IMR-90 (cell line): ENCODE measurements around the gene DNAH3. TPM values are rescaled to one million over a fixed set of nuclear protein-coding genes. Genes with fewer than 3 reads are reported as not detected.

Source experiments
- ATAC-seq: fragments of 200-7000 bp; cut with Tn5 transposase; 2 replicates; pipeline ENCODE4 v1.9.1; 2020; ENCODE audit warnings: low read depth, mild to moderate bottlenecking, moderate library complexity
- BruUV-seq: library from RNA; stranded (reverse); fragments of 400-500 nt; replicated peaks from 2 replicates; lab custom pipeline; 2021; lab: Mats Ljungman, UMichigan
- CTCF ChIA-PET: fragments of 300-600 bp; formaldehyde crosslinking; extraction: SDS; loops from one replicate; lab custom pipeline; 2021; ENCODE audit warnings: antibody characterized with exemption; lab: Yijun Ruan, JAX
- POLR2A ChIA-PET: fragments of 300-600 bp; sonication (Branson Sonifier 250); formaldehyde crosslinking; loops from one replicate; lab custom pipeline; 2022; ENCODE audit warnings: antibody characterized with exemption; ENCODE audit not compliant: unreplicated experiment; lab: Charles Lee
- DNase-seq: peaks from one replicate; pipeline ENCODE4 v3.0.0; 2013
- H2AFZ ChIP-seq: replicated peaks from 2 replicates; pipeline ENCODE3; 2013; ENCODE audit warnings: low read length, mild to moderate bottlenecking; ENCODE audit not compliant: poor library complexity
- H2AK5ac ChIP-seq: 2 replicates; pipeline ENCODE4 v1.6.1; 2013; ENCODE audit warnings: low read depth, low read length, inconsistent platforms
- H2AK9ac ChIP-seq: replicated peaks from 2 replicates; pipeline ENCODE3; 2013; ENCODE audit warnings: mild to moderate bottlenecking, low read depth, low read length, moderate library complexity; ENCODE audit not compliant: poor library complexity
- H2BK120ac ChIP-seq: 2 replicates; pipeline ENCODE4 v1.6.1; 2013; ENCODE audit warnings: low read depth, low read length, inconsistent platforms
- H2BK15ac ChIP-seq: 3 replicates; pipeline ENCODE4 v1.6.1; 2013; ENCODE audit warnings: low read depth, low read length, inconsistent platforms
- H2BK20ac ChIP-seq: 2 replicates; pipeline ENCODE4 v1.6.1; 2013; ENCODE audit warnings: low read depth, mild to moderate bottlenecking, inconsistent platforms, low read length, moderate library complexity
- H2BK5ac ChIP-seq: 2 replicates; pipeline ENCODE4 v1.6.1; 2013; ENCODE audit warnings: mild to moderate bottlenecking, low read depth, low read length, inconsistent platforms; ENCODE audit not compliant: poor library complexity, severe bottlenecking
- H3K14ac ChIP-seq: replicated peaks from 2 replicates; pipeline ENCODE4 v1.6.1; 2013; ENCODE audit warnings: low read depth, low read length, inconsistent platforms
- H3K18ac ChIP-seq: 2 replicates; pipeline ENCODE4 v1.6.1; 2013; ENCODE audit warnings: low read depth, low read length, control low read depth
- H3K23ac ChIP-seq: 2 replicates; pipeline ENCODE4 v1.6.1; 2013; ENCODE audit warnings: low read depth, low read length, inconsistent platforms
- H3K27ac ChIP-seq: 2 replicates; pipeline ENCODE4 v1.5.1; 2013; ENCODE audit warnings: mild to moderate bottlenecking, control low read depth, low read length; ENCODE audit not compliant: insufficient read depth
- H3K27me3 ChIP-seq: 2 replicates; pipeline ENCODE4 v1.6.1; 2013; ENCODE audit warnings: low read length; ENCODE audit not compliant: control insufficient read depth, insufficient read depth
- H3K36me3 ChIP-seq: 2 replicates; pipeline ENCODE4 v1.6.1; 2013; ENCODE audit warnings: low read length, mixed read lengths; ENCODE audit not compliant: control insufficient read depth, insufficient read depth
- H3K4ac ChIP-seq: 2 replicates; pipeline ENCODE4 v1.6.1; 2013; ENCODE audit warnings: low read depth, low read length, inconsistent platforms
- H3K4me1 ChIP-seq: 2 replicates; pipeline ENCODE4 v1.6.1; 2013; ENCODE audit warnings: low read length, mixed read lengths; ENCODE audit not compliant: control insufficient read depth, insufficient read depth
- H3K4me2 ChIP-seq: 2 replicates; pipeline ENCODE4 v1.6.1; 2013; ENCODE audit warnings: low read depth, mild to moderate bottlenecking, control low read depth, low read length, moderate library complexity
- H3K4me3 ChIP-seq: 2 replicates; pipeline ENCODE4 v1.5.1; 2013; ENCODE audit warnings: low read depth, mild to moderate bottlenecking, control low read depth, low read length, moderate library complexity; ENCODE audit not compliant: insufficient read depth
- H3K56ac ChIP-seq: 2 replicates; pipeline ENCODE4 v1.6.1; 2013; ENCODE audit warnings: low read length, inconsistent platforms; ENCODE audit not compliant: insufficient read depth; ENCODE audit errors: extremely low read depth
- H3K79me1 ChIP-seq, 2 experiments: 2 replicates each; pipeline ENCODE4 v1.6.1; 2013; ENCODE audit warnings: low read length in 2 of 2, inconsistent platforms in 1 of 2, low read depth in 1 of 2
- H3K9ac ChIP-seq: 2 replicates; pipeline ENCODE4 v1.6.1; 2013; ENCODE audit warnings: low read depth, low read length, control low read depth
- H3K9me1 ChIP-seq: 2 replicates; pipeline ENCODE4 v1.6.1; 2013; ENCODE audit warnings: low read length, inconsistent platforms; ENCODE audit not compliant: insufficient read depth
- H3K9me3 ChIP-seq: 2 replicates; pipeline ENCODE4 v1.6.1; 2013; ENCODE audit warnings: low read length; ENCODE audit not compliant: control insufficient read depth, insufficient read depth
- H4K20me1 ChIP-seq: 2 replicates; pipeline ENCODE4 v1.6.1; 2013; ENCODE audit warnings: low read length, inconsistent platforms; ENCODE audit not compliant: insufficient read depth
- H4K5ac ChIP-seq: 2 replicates; pipeline ENCODE4 v1.6.1; 2013; ENCODE audit warnings: mild to moderate bottlenecking, low read depth, low read length, control low read depth
- H4K8ac ChIP-seq, 2 experiments: 2 replicates each; pipeline ENCODE4 v1.6.1; 2013; ENCODE audit warnings: low read depth in 2 of 2, low read length in 2 of 2, control low read depth in 1 of 2, inconsistent platforms in 1 of 2
- H4K91ac ChIP-seq: 2 replicates; pipeline ENCODE4 v1.6.1; 2013; ENCODE audit warnings: low read depth, low read length, inconsistent platforms; ENCODE audit not compliant: insufficient read depth
- RAD21 ChIP-seq: IDR thresholded peaks from 2 replicates; pipeline ENCODE4 v1.6.1; 2012; ENCODE audit warnings: low read length, improper control_type of control experiment
- RCOR1 ChIP-seq: IDR thresholded peaks from 2 replicates; pipeline ENCODE4 v1.6.1; 2012; ENCODE audit warnings: mild to moderate bottlenecking, low read length, improper control_type of control experiment; ENCODE audit not compliant: insufficient replicate concordance
- WGBS, 2 experiments: methylation state at CpG; one replicate each; pipeline versions ENCODE4 v1.1.5 to v1.1.7; 2013; ENCODE audit warnings: missing lambda C conversion rate in 2 of 2; ENCODE audit not compliant: insufficient read length in 1 of 2; ENCODE audit errors: extremely low coverage in 2 of 2; 5-methylcytosine and 5-hydroxymethylcytosine counted together
- dilution Hi-C: fragments of 300-500 bp; cut with HindIII; formaldehyde crosslinking; loops from one replicate; pipeline ENCODE4 v1.14.3; 2018; ENCODE audit warnings: low sequenced_read_pairs; ENCODE audit not compliant: unreplicated experiment
- in situ Hi-C: fragments of 300-500 bp; cut with MboI; formaldehyde crosslinking; loops from 3 replicates; pipeline ENCODE4 v1.14.3; 2019; ENCODE audit warnings: low sequenced_read_pairs, inconsistent platforms, mixed read lengths
- intact Hi-C: fragments of 100-400 bp; cut with micrococcal nuclease; formaldehyde crosslinking; loops from 2 replicates; pipeline ENCODE4 v1.10.0; 2022
- polyA plus RNA-seq, 3 experiments: library from polyadenylated mRNA; depleted of rRNA; stranded (reverse); fragments of >200 nt; gene quantifications; 2 replicates each; pipeline ENCODE4 v1.2.3, GENCODE V29; 2012; ENCODE audit warnings: low replicate concordance in 1 of 3
- total RNA-seq: library from RNA; depleted of rRNA; stranded (reverse); fragments of >200 nt; gene quantifications from 2 replicates; pipeline ENCODE4 v1.2.3, GENCODE V29; 2012

The DNAH3 gene
- total and polyA plus RNA-seq, 2 of the 4 experiments (the other 2 are of a cell fraction): not detected

GRCh38 chr16:20897922-20898321, 252.7 kb downstream of the DNAH3 start:
- H3K56ac ChIP-seq: no peak overlapping the region
- H3K23ac ChIP-seq: no peak overlapping the region
- peak; percentile 7 for DNase-seq
- H4K91ac ChIP-seq: no peak overlapping the region
- H3K18ac ChIP-seq: no peak overlapping the region
- ATAC-seq: no peak
- H3K79me1 ChIP-seq: peaks cover 32 to 82% of the 10 kb centered on the region in 2 experiments
- H3K4me3 ChIP-seq: no peak overlapping the region
- peaks cover 9% of the 10 kb centered on the region for H3K9me1 ChIP-seq
- dilution Hi-C loops: no loop called here
- H2AK9ac ChIP-seq: no peak overlapping the region
- H2BK5ac ChIP-seq: no peak overlapping the region
- no peak overlapping the region for H4K8ac ChIP-seq
- H3K27ac ChIP-seq: 0 out of 2 replicates have a peak overlapping the region, but pooled peaks have one; percentile 18
- 0 out of 2 replicates have a peak overlapping the region, but pooled peaks have one; percentile 4 for H4K5ac ChIP-seq
- no peak overlapping the region for H2AFZ ChIP-seq
- H2BK20ac ChIP-seq: no peak overlapping the region
- H3K4ac ChIP-seq: no peak overlapping the region
- ChIA-PET CTCF (interaction anchor here (2.3 kb wide), 1 partner anchor 48 kb away, joined by 6 read pairs; no protein-coding TSS in a partner anchor), POLR2A (no interaction called here)
- H3K9me3 ChIP-seq: no peaks in the 10 kb centered on the region
- BruUV-seq: no TSS peak
- no peak overlapping the region for H3K9ac ChIP-seq
- intact Hi-C loops: no loop called here
- H3K27me3 ChIP-seq: no peaks in the 10 kb centered on the region
- peak overlapping the region; percentile 18; the same call in 1 of the 2 replicates for H2AK5ac ChIP-seq
- 0 out of 3 replicates have a peak overlapping the region, but pooled peaks have one; percentile 5 for H2BK15ac ChIP-seq
- in situ Hi-C loops: no loop called here
- no CpG with 5 or more reads among the region's 3 CpGs for WGBS, 2 experiments
- TF ChIP-seq RCOR1 (no peak), RAD21 (no peak)
- no peak overlapping the region for H2BK120ac ChIP-seq
- peaks cover 49% of the 10 kb centered on the region for H4K20me1 ChIP-seq
- peaks cover 9% of the 10 kb centered on the region for H3K4me1 ChIP-seq
- H3K14ac ChIP-seq: peak overlapping the region; percentile 22; the same call in 1 of the 2 replicates
- H3K4me2 ChIP-seq: peak overlapping the region; percentile 56
- H3K36me3 ChIP-seq: peaks cover 9% of the 10 kb centered on the region
